Subcutaneous adipose tissue (tissue), 4 donors: Measurements from ENCODE around the gene ATG16L1. TPM values are rescaled to one million over a fixed set of nuclear protein-coding genes. Genes with fewer than 3 reads are reported as not detected.

ENCODE experiments used
- total RNA-seq, 4 donors: library from RNA; depleted of rRNA; stranded (reverse); fragments of >200 nt; gene quantifications; one replicate each; pipeline ENCODE4 v1.1.0, GENCODE V29; 2016
- TF ChIP-seq, protein P1 (sequence below): fragments of 450-650 bp; IDR thresholded peaks from one replicate; pipeline ENCODE4 v1.5.1; 2016; ENCODE audit warnings: low read depth, mild to moderate bottlenecking, control low read depth, antibody characterized with exemption, moderate library complexity

The ATG16L1 gene
- total RNA-seq, 4 donors from 2014 or later = 16.1 to 31.8 (median 19.7) TPM

DNA sequence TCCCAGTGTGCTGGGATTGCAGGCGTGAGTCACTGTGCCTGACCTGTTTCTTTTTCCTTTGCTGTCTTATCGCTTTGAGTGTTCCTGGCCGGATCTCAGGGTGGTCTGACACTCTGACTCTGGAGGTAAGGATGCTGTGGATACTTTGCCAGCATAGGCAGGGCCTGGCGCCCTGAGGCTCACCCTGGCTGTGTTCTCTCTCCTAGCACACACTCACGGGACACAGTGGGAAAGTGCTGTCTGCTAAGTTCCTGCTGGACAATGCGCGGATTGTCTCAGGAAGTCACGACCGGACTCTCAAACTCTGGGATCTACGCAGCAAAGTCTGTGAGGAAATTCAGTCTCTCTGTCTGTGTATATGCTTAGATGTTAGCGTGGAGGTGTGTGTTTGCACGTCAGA is 38.2 kb downstream of the ATG16L1 start:
- TF ChIP-seq, protein P1, sequence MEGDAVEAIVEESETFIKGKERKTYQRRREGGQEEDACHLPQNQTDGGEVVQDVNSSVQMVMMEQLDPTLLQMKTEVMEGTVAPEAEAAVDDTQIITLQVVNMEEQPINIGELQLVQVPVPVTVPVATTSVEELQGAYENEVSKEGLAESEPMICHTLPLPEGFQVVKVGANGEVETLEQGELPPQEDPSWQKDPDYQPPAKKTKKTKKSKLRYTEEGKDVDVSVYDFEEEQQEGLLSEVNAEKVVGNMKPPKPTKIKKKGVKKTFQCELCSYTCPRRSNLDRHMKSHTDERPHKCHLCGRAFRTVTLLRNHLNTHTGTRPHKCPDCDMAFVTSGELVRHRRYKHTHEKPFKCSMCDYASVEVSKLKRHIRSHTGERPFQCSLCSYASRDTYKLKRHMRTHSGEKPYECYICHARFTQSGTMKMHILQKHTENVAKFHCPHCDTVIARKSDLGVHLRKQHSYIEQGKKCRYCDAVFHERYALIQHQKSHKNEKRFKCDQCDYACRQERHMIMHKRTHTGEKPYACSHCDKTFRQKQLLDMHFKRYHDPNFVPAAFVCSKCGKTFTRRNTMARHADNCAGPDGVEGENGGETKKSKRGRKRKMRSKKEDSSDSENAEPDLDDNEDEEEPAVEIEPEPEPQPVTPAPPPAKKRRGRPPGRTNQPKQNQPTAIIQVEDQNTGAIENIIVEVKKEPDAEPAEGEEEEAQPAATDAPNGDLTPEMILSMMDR = no peak

DNA sequence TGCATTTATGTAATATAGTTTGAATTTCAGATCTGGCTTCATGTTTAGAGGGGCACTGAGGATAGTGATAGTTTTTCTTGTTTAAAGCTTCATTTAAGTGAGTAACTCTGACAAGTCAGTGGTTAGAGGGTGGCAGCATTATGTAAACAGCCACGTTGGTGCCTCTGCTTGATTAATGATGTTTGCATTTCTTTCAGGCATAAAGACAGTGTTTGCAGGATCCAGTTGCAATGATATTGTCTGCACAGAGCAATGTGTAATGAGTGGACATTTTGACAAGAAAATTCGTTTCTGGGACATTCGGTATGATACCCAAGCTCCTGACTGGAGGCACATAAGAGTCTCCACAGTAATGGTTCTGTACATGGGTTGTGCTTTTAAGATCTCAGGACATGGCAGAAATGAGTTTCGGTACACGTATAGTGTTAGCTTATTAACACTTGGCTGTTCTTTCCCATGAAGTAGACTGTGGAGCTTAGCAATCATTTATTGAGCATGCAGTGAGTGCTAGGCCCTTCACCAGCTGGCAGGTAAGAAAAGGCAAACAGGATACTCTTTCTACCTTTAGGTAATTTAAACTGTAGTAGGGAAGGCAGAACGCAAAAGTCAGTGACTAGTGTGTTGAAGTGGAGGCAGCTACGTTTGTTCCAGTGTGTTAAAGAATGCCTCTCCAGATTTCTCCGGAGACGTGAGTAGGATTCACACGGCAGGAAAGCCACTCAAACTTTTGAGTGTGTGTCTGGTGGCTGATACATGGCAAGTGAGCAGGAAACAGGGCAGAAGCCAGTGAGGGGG is 38.8 kb downstream of the ATG16L1 start:
- TF ChIP-seq, protein P1 = no peak

DNA sequence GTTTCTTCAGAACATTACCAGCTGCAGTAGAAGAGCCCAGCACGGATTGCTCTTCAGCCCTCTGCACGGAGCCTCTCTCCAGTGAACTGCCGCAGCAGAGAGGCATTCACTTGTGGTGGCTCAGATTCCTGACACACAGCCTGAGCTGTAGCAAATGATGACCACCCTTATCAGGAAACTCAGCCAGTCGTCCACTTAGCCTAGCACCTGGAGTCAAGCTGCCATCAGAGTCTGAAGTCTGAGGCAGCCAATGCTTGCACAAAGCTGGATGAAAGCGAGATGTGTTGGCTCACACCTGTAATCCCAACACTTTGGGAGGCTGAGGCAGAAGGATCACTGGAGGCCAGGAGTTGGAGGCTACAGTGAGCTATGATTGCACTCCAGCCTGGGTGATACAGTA is 44.4 kb downstream of the ATG16L1 start:
- TF ChIP-seq, protein P1 = no peak

DNA sequence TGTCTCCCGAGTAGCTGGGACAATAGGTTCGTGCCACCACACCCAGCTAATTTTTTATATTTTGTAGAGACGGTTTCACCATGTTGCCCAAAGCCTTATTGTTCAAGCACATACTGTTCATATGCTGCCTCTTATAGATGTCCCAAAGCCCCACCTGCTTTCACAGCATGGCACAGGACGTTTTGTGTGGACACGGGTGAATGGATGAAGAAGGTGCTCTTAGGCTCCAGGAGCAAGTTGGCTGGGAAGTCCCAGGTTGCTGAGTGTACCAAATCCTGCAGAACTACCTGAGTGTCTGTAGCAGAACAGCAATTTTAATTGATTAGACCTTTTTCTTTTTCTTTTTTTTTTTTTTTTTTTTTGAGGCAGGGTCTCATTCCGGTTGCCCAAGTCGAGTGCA is 45.6 kb downstream of the ATG16L1 start:
- TF ChIP-seq, protein P1 = no peak

DNA sequence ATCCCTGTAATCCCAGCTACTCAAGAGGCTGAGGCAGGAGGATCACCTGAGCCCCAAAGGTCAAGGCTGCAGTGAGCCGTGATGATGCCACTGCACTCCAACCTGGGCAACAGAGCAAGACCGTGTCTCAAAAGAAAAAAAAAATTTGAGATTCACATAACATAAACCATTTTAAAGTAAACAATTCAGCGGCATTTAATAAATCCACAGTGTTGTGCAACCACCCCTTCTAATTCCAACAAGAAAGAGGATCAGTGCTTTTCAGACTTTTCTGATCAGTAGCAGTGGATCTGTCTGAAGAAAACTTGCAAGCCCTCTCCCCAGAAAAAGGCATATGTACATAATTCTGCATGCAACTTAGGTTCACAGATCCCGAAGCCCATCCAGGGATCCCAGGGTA is 48.9 kb downstream of the ATG16L1 start:
- TF ChIP-seq, protein P1 = no peak

DNA sequence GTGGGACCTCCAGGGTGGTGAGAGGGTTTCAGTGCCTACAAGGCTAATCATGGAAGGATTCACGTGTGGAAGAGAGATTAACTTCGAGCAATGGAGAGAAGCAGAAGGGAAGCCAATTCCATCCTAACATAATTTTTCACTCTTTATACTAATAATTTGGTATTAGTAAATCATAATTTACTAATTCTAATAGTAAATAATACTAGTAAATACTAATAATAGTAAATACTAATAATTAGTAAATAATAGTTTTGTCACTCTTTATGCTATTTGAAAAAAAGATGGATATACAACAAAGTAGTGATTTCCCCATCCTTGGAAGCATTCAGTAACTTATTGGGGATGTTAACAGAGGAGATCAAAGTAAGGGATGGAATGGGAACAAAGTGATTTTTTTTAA is 49.8 kb downstream of the ATG16L1 start:
- TF ChIP-seq, protein P1 = no peak

DNA sequence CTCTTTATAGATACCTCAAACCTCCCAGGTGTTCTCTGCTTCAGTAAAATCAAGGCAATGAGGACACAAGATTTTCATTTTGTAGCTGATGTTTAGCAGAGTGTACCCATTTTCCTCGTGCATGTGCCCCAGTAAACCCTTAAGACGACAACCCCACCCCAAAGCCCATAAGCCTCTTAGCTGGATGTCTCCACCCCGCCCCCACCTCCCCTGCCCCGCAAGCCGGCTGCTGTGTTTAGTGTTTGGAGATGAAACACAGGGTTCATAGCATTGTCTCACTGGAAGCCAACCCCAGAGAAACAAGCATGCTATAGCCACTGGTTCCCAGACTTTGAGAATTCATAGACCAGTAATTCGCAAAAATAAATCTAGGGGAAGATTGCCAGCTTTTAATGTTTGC is 50.3 kb downstream of the ATG16L1 start:
- TF ChIP-seq, protein P1 = no peak
